ENCODE measurements around the gene DPEP1.
"Not testable (repeated sequence)": the region's sequence is repeated elsewhere in the genome, so short reads cannot be mapped to it uniquely, and the experiment has no call there.

The DPEP1 gene

GRCh38 chr16:89651584-89651983, 38.1 kb downstream of the DPEP1 start:
- DNase-seq (ENCODE audit: low read depth in 2 of 2), result no peak

- no peak for DNase-seq (ENCODE audit: low read depth in 2 of 2)
These were observed 40.3 kb downstream of the DPEP1 start for GRCh38 chr16:89653656-89654295.

GRCh38 chr16:89655062-89655643, 41.7 kb downstream of the DPEP1 start:
- DNase-seq (ENCODE audit: low read depth in 2 of 2), result no peak

- no peak for DNase-seq (ENCODE audit: low read depth in 2 of 2)
These were observed 43.1 kb downstream of the DPEP1 start for GRCh38 chr16:89656435-89657121.

- peak; percentile 52 to 58 for DNase-seq (ENCODE audit: low read depth in 2 of 2)
These were observed 44.2 kb downstream of the DPEP1 start, which contains the start of the genes CHMP1A and SPATA33 for GRCh38 chr16:89657442-89658220. Gene CHMP1A, minus strand, starts transcription at chr16:89657708. Its CDS starts 120 bp downstream, at chr16:89657588. Gene SPATA33, plus strand, starts transcription at chr16:89657836. Its CDS starts 76 bp downstream, at chr16:89657912.

GRCh38 chr16:89658221-89658879, 44.9 kb downstream of the DPEP1 start:
- DNase-seq (ENCODE audit: low read depth in 2 of 2), result no peak

GRCh38 chr16:89660146-89660545, 46.7 kb downstream of the DPEP1 start:
- no peak for DNase-seq (ENCODE audit: low read depth in 2 of 2)

GRCh38 chr16:89661215-89661614, 47.8 kb downstream of the DPEP1 start:
- DNase-seq (ENCODE audit: low read depth in 2 of 2), result no peak

- not testable (repeated sequence) for DNase-seq (ENCODE audit: low read depth in 2 of 2)
These were observed 50.8 kb downstream of the DPEP1 start for GRCh38 chr16:89664238-89664637.

GRCh38 chr16:89667000-89667399, 53.6 kb downstream of the DPEP1 start:
- DNase-seq (ENCODE audit: low read depth in 2 of 2), result not testable (repeated sequence)

- DNase-seq (ENCODE audit: low read depth in 2 of 2), result no peak
These were observed 54.2 kb downstream of the DPEP1 start for GRCh38 chr16:89667633-89668032.

- no peak for DNase-seq (ENCODE audit: low read depth in 2 of 2)
These were observed 55.3 kb downstream of the DPEP1 start for GRCh38 chr16:89668790-89669158.

- DNase-seq (ENCODE audit: low read depth in 2 of 2), result no peak
These were observed 56.3 kb downstream of the DPEP1 start for GRCh38 chr16:89669755-89670154.

- DNase-seq (ENCODE audit: low read depth in 2 of 2), result no peak
These were observed 57.3 kb downstream of the DPEP1 start for GRCh38 chr16:89670496-89671431.

GRCh38 chr16:89671565-89671964, 58.1 kb downstream of the DPEP1 start:
- not testable (repeated sequence) for DNase-seq (ENCODE audit: low read depth in 2 of 2)

GRCh38 chr16:89672177-89672941, 58.9 kb downstream of the DPEP1 start:
- DNase-seq (ENCODE audit: low read depth in 2 of 2), result no peak

GRCh38 chr16:89678258-89678657, 64.8 kb downstream of the DPEP1 start:
- DNase-seq (ENCODE audit: low read depth in 2 of 2), result no peak

- DNase-seq (ENCODE audit: low read depth in 2 of 2), result no peak
These were observed 72.5 kb downstream of the DPEP1 start for GRCh38 chr16:89685916-89686315.

GRCh38 chr16:89686520-89687091, 73.2 kb downstream of the DPEP1 start, which contains the start of gene CDK10:
Gene CDK10, plus strand, starts transcription at chr16:89686689. Its CDS starts 22 bp downstream, at chr16:89686711.
- peak; percentile 66 to 67 for DNase-seq (ENCODE audit: low read depth in 2 of 2)
